Fibroblast of villous mesenchyme (primary cell): ENCODE measurements around the gene ALG10. TPM values are rescaled to one million over a fixed set of nuclear protein-coding genes. Genes with fewer than 3 reads are reported as not detected.
A peak's percentile ranks its signal among the peaks of the same experiment; 100 is the strongest.
"Not testable (repeated sequence)": the region's sequence is repeated elsewhere in the genome, so short reads cannot be mapped to it uniquely, and the experiment has no call there.

ENCODE experiments used
- DNase-seq: peaks from one replicate; pipeline ENCODE4 v3.0.0-alpha.2; 2010; ENCODE audit warnings: low read depth
- H3K4me3 ChIP-seq: 2 replicates; pipeline ENCODE4 v1.5.1; 2011; ENCODE audit warnings: low read depth, mild to moderate bottlenecking, low read length
- CTCF ChIP-seq: IDR thresholded peaks from 2 replicates; pipeline ENCODE4 v1.5.1; 2012; ENCODE audit warnings: low read depth, mild to moderate bottlenecking, low read length; ENCODE audit not compliant: insufficient read depth
- total RNA-seq: library from RNA; depleted of rRNA; stranded (reverse); fragments of >200 nt; gene quantifications from 2 replicates; pipeline ENCODE4 v1.2.3, GENCODE V29; 2012

The ALG10 gene
- total RNA-seq, 1 donor = 9.1 TPM

DNA sequence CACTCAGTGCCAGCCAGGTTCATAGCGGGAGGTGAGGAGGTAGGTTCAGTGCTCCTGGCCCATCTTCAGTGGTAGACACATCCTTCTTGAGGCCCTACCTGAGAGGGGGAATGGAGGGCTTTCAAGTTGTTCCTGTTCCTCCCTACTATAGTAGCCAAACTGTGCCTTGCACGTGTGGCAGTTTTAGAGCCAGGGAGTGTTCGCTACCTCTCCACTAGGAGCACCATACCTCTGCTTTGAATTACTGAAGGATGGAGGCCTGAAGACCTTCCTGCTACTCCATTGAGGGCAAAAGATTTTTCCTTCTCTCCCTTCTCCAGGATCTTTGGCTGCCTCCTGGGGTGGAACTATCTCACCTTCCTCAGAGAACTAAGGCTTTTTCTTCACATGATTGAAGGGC lies 5.9 kb upstream of the ALG10 start:
- no peak for DNase-seq
- no peak for TF ChIP-seq CTCF

GRCh38 chr12:34021071-34021470 lies 1.2 kb upstream of the ALG10 start:
- no peak overlapping the region for H3K4me3 ChIP-seq
- TF ChIP-seq CTCF = no peak
- no peak for DNase-seq

More for the DNA sequence above, 5.9 kb upstream of the ALG10 start:
- H3K4me3 ChIP-seq = no peak overlapping the region

DNA sequence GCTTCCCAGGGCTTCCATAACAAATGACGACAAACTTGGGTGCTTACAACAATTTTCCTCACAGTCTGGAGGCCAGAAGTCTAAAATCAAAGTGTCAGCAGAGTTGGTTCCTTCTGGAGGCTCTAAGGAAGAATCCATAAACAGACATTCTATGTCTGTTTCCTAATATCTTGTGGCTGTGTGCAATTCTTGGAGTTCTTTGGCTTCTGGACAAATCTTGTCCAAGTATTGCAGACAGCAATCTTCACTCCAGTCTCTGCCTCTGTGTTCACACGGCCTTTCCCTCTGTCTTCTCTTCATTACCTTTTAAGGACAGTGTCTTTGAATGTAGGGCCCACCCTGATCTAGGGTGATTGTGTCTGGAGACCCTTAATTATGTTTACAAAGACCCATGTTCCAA lies 5.4 kb downstream of the ALG10 start:
- DNase-seq = peak; percentile 61
- H3K4me3 ChIP-seq = not testable (repeated sequence)

DNA sequence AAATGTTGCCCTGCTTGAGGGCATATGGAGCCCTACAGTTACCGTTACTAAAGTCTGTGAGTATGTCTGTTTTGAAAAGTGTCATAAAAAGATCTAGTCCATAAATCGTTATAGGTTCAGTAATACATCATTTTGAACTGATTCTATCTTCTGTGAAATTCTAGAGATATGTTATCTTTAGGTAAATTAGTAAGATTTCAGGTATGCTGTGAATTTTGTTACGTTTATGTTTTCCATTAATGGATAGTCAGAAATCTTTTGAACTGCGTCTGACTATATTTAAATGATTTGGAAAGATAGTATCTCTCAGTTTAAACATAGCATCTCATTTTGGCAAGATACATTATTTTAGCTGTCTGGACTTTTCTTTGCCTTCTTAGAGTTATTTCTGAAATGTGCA lies 8.3 kb downstream of the ALG10 start:
- no peak overlapping the region for H3K4me3 ChIP-seq
- no peak for TF ChIP-seq CTCF
- DNase-seq = no peak

DNA sequence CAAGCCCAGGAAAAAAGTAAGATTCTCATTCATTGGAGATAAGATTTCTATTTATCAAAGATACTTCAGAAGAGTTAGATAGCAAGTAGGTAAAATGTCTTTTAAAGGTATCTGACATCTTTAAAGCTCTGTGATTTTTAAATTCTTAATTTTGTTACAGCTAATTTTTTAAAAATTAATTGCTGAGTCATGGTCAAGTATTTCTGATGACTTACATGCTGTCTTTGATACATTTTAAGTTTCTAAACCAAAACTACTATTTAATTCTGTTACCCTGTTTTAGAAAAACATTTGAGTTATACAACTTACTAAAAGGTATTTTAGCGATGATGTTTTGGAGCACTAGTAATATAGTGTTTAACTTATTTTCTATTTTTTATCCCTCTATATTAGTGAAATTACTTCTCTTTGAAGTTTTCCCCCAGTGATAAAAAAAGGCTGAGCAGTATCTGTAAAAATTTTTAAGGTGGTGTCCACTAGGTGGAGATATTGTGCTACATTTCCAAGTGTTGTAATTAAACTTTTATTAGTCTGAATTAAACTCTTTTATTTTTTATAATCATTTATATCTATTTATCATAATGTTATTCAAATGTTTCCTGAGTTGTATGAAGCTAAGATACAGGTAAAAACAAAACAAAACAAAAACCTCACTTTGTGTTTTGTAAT lies 11.5 kb downstream of the ALG10 start:
- H3K4me3 ChIP-seq = no peak overlapping the region
- TF ChIP-seq CTCF = peak; percentile 59
- peak; percentile 40 for DNase-seq

- peak; percentile 7 for DNase-seq
- not testable (repeated sequence) for H3K4me3 ChIP-seq
- TF ChIP-seq CTCF = peak; percentile 24
These were observed 16.1 kb downstream of the ALG10 start for GRCh38 chr12:34038357-34038756.

DNA sequence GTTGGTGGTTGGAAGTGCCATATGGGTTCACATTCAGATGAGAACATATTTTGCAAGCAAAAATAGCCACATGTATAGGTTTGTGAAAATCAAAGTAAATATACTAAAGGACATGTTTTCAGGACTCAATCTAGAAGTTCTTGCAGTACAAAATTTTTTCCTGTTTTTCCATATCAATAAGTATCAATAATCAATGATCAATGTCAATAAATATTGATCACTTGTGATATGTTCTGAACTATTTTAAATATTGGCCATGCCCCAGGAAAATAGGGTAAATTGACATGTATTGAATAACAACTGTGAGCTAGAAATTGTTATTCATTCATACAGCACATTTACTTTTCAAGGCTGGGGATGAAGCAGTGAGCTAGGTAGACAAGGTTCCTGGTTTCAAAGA lies 24.3 kb downstream of the ALG10 start:
- TF ChIP-seq CTCF = no peak
- no peak for DNase-seq
- no peak overlapping the region for H3K4me3 ChIP-seq

- H3K4me3 ChIP-seq, DNase-seq: not testable (repeated sequence)
These were observed 25.6 kb downstream of the ALG10 start for GRCh38 chr12:34047855-34048254.
